Esophagus squamous epithelium (tissue), 5 donors: ENCODE measurements around the gene B4GALT4. TPM values are rescaled to one million over a fixed set of nuclear protein-coding genes. Genes with fewer than 3 reads are reported as not detected.

Source experiments
- DNase-seq: peaks from one replicate; lab custom pipeline; 2025; lab: John Stamatoyannopoulos, UW
- H3K27ac ChIP-seq, 4 donors: fragments of 200-600 bp; sonication (generic); one replicate each; pipeline ENCODE4 v1.5.1; 2016 to 2019; ENCODE audit warnings: mild to moderate bottlenecking in 1 of 4
- H3K27me3 ChIP-seq, 4 donors: fragments of 200-600 bp; sonication (generic); 1 replicate in 3 of 4; 2 replicates in 1 of 4; pipeline versions ENCODE4 v1.5.1 to v1.6.0; 2017 to 2021; ENCODE audit warnings: antibody characterized with exemption in 1 of 4
- H3K36me3 ChIP-seq, 3 donors: fragments of 200-600 bp; sonication (generic); one replicate each; pipeline ENCODE4 v1.5.1; 2016 to 2019
- H3K4me1 ChIP-seq, 3 donors: fragments of 200-600 bp; sonication (generic); one replicate each; pipeline ENCODE4 v1.5.1; 2017 to 2019
- H3K4me3 ChIP-seq, 4 donors: fragments of 200-600 bp; sonication (generic); 1 replicate in 3 of 4; 2 replicates in 1 of 4; pipeline ENCODE4 v1.5.1; 2016 to 2019; ENCODE audit warnings: mild to moderate bottlenecking in 2 of 4, moderate library complexity in 1 of 4
- H3K9me3 ChIP-seq, 3 donors: fragments of 200-600 bp; sonication (generic); one replicate each; pipeline ENCODE4 v1.5.1; 2016 to 2019
- POLR2A ChIP-seq, 4 donors: fragments of 450-650 bp; IDR thresholded peaks; one replicate each; pipeline ENCODE4 v1.6.1; 2017; ENCODE audit warnings: antibody characterized with exemption in 4 of 4, mild to moderate bottlenecking in 4 of 4, moderate library complexity in 3 of 4
- WGBS, 2 donors: methylation state at CpG; one replicate each; pipeline ENCODE4 v1.1.5; 2018; 5-methylcytosine and 5-hydroxymethylcytosine counted together
- intact Hi-C: fragments of 100-400 bp; cut with DNase I; formaldehyde crosslinking; loops from one replicate; pipeline ENCODE4 v1.15.0; 2022
- total RNA-seq, 4 donors: library from RNA; depleted of rRNA; stranded (reverse); fragments of >200 nt; gene quantifications; one replicate each; pipeline ENCODE4 v1.1.0, GENCODE V29; 2016
- TF ChIP-seq, protein P1 (sequence below), 6 experiments: fragments of 450-650 bp in 4 of 6; fragments of 200-600 bp in 2 of 6; sonication (generic) in 2 of 6; IDR thresholded peaks; one replicate each; pipeline ENCODE4 v1.5.1; 2016 to 2019; ENCODE audit warnings: antibody characterized with exemption in 6 of 6, mild to moderate bottlenecking in 4 of 6, moderate library complexity in 4 of 6
- donor health status: DM: yes; HTN: yes; CAD: no.

Gene B4GALT4
- total RNA-seq, 4 donors from 2014 or later = 12.8 to 21.6 (median 15.9) TPM

DNA sequence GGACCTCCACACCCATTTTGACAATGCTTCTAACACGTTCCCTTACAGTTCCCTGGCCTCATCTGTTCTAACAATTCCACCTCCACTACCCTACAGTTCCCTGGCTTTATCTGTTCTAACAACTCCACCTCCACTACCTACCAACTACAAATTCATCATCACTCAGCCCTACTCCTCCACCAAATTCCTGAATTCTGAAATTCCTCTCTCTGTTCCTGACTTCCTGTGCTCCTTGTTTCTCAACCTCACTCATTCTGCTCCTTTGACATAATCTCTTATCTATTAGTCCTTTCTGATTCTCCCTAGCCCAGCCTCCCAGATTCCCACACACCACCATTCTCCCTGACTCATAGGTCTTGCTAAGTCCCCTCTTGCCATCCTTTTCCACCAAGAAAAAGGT lies 44.8 kb downstream of the B4GALT4 start:
- TF ChIP-seq, protein P1, sequence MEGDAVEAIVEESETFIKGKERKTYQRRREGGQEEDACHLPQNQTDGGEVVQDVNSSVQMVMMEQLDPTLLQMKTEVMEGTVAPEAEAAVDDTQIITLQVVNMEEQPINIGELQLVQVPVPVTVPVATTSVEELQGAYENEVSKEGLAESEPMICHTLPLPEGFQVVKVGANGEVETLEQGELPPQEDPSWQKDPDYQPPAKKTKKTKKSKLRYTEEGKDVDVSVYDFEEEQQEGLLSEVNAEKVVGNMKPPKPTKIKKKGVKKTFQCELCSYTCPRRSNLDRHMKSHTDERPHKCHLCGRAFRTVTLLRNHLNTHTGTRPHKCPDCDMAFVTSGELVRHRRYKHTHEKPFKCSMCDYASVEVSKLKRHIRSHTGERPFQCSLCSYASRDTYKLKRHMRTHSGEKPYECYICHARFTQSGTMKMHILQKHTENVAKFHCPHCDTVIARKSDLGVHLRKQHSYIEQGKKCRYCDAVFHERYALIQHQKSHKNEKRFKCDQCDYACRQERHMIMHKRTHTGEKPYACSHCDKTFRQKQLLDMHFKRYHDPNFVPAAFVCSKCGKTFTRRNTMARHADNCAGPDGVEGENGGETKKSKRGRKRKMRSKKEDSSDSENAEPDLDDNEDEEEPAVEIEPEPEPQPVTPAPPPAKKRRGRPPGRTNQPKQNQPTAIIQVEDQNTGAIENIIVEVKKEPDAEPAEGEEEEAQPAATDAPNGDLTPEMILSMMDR (IDR thresholded peaks at IDR 0.05) = no peak
- no peak for TF ChIP-seq POLR2A (IDR thresholded peaks at IDR 0.05)
- no peaks in the 10 kb centered on the region for H3K36me3 ChIP-seq
- 68 to 69% methylated on average over 1 of the region's 1 CpG for WGBS, 2 donors
- no peak overlapping the region for H3K4me3 ChIP-seq
- H3K4me1 ChIP-seq = no peaks in the 10 kb centered on the region
- intact Hi-C loops = no loop called here
- no peaks in the 10 kb centered on the region for H3K9me3 ChIP-seq
- no peaks in the 10 kb centered on the region for H3K27me3 ChIP-seq
- no peak overlapping the region for H3K27ac ChIP-seq
- DNase-seq = no peak

DNA sequence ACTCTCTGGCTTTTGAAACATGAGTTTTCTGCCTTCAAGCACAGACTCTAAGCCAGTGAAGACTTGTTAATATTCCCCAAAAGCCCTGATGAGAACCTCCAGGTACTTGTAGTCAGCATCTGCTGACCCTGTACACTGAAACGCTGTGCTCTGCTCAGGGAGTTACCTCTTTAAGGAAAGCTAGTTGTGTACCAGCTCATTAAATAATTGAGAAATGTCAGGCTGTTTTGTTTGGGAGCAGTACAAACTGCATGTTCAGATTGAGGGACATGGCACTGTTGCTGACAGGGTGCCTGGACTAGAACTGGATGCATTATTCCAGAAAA lies 45.6 kb downstream of the B4GALT4 start:
- Histone ChIP-seq H3K4me1 (no peaks in the 10 kb centered on the region), H3K36me3 (no peaks in the 10 kb centered on the region), H3K4me3 (no peak overlapping the region), H3K9me3 (no peaks in the 10 kb centered on the region), H3K27me3 (no peaks in the 10 kb centered on the region), H3K27ac (no peak overlapping the region)
- TF ChIP-seq POLR2A (IDR thresholded peaks at IDR 0.05) = no peak
- TF ChIP-seq, protein P1 (IDR thresholded peaks at IDR 0.05) = no peak
- intact Hi-C loops = no loop called here
- no peak for DNase-seq
- 33 to 83% methylated on average over 1 of the region's 1 CpG for WGBS, 2 donors

DNA sequence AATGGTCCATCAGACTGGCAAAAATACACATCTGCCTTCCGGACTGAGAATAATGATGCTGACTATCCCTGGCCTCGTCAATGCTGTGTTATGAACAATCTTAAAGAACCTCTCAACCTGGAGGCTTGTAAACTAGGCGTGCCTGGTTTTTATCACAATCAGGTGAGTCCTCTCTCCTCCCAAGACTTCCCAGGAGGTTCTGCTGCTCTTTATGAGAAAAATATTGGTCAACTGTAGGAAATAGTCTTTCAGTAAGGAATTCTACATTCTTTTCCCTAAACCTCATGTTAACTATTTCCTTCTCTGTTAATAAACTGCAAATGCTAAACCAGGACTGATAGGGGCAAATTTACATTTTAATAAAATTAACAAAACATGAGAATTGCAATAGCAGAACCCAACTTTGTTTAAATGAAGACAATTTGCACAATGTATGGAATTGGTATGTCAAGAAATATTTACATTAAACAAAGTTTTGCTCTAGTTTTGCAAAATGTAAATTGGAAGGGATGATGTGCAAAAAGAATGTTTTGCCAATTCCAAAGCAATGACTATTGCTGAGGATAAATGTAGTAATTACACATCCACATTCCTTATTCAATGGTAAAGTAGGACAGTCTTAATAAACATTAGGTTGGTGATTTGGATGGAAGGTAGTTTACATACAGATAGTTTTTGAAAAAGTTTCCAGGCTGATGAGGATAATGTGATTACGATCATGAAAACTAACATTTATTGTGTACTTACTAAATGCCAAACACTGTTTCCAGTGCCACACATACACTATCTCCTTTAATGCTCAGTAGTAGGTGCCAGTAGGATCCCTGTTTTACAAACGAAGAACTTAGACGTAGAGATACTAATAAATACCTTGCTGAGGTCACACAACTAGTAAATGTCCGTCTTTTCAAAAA lies 46.2 kb downstream of the B4GALT4 start:
- TF ChIP-seq, protein P1 (IDR thresholded peaks at IDR 0.05) = no peak
- no peak for TF ChIP-seq POLR2A (IDR thresholded peaks at IDR 0.05)
- Histone ChIP-seq H3K27me3 (no peaks in the 10 kb centered on the region), H3K4me3 (no peak overlapping the region), H3K27ac (no peak overlapping the region), H3K4me1 (no peaks in the 10 kb centered on the region), H3K36me3 (no peaks in the 10 kb centered on the region), H3K9me3 (no peaks in the 10 kb centered on the region)
- intact Hi-C loops = no loop called here
- WGBS, 2 donors = 83 to 85% methylated on average over 7 of the region's 7 CpGs
- DNase-seq = no peak

DNA sequence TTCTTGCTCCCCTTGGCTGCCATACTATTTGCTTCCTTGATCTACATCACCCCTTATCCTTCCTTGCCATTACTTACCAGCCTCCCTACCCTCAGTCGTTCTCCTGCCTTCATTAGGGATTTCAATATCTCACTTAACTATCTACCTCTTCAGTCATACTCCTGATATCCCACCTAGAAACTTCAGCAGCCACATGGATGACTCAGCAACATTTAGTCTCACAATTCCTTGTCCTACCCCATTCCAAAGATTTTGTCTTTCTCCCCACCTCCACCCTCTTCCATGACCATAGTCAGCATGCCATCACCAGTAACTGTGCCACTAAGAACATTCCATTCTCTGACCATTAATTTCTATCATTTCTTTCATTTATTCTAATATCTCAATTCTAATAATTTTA lies 48.9 kb downstream of the B4GALT4 start:
- no peak for TF ChIP-seq POLR2A (IDR thresholded peaks at IDR 0.05)
- TF ChIP-seq, protein P1 (IDR thresholded peaks at IDR 0.05) = no peak
- WGBS, 2 donors = 74 to 80% methylated on average over 1 of the region's 1 CpG
- H3K4me3 ChIP-seq = no peak overlapping the region

DNA sequence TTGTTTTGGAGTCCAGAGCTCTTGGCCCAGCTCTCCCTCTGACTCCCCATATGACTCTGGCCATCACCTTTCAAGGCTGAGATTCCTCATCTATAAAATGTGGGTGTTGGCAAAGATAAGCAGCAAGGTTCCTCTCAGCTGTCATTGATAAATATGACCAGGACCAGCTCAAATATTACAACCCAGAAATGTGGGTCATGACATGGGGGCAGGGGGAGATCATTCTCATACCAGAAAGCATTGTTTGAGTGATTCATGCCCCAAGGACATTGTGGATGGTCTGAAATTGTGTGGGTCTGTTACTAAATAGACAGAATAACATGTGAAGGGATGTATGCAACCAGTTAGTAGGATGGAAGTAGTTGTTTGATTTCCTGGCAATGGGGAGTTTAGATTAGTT lies 53.4 kb downstream of the B4GALT4 start:
- Histone ChIP-seq H3K27ac (no peak overlapping the region), H3K4me3 (no peak overlapping the region), H3K9me3 (no peaks in the 10 kb centered on the region), H3K4me1 (no peaks in the 10 kb centered on the region), H3K27me3 (no peaks in the 10 kb centered on the region), H3K36me3 (no peaks in the 10 kb centered on the region)
- intact Hi-C loops = no loop called here
- TF ChIP-seq, protein P1 (IDR thresholded peaks at IDR 0.05) = no peak
- TF ChIP-seq POLR2A (IDR thresholded peaks at IDR 0.05) = no peak
- DNase-seq = no peak

More for the DNA sequence above, 48.9 kb downstream of the B4GALT4 start:
- DNase-seq = no peak
- Histone ChIP-seq H3K4me1 (no peaks in the 10 kb centered on the region), H3K27me3 (no peaks in the 10 kb centered on the region), H3K27ac (no peak overlapping the region), H3K36me3 (no peaks in the 10 kb centered on the region), H3K9me3 (no peaks in the 10 kb centered on the region)
- intact Hi-C loops = no loop called here
